AG09309 (cell line): ENCODE measurements around the gene TMEM151B.
A peak's percentile ranks its signal among the peaks of the same experiment; 100 is the strongest.

Experiments
- DNase-seq: peaks from one replicate; pipeline ENCODE4 v3.0.0-alpha.2; 2010; ENCODE audit warnings: low read depth
- H3K4me3 ChIP-seq: 2 replicates; pipeline ENCODE4 v1.5.1; 2011; ENCODE audit warnings: mild to moderate bottlenecking, low read depth, low read length, moderate library complexity; ENCODE audit not compliant: control insufficient read depth
- CTCF ChIP-seq: IDR thresholded peaks from 2 replicates; pipeline ENCODE4 v1.5.1; 2011; ENCODE audit warnings: mild to moderate bottlenecking, low read depth, low read length, inconsistent platforms; ENCODE audit not compliant: insufficient read depth, control insufficient read depth; ENCODE audit errors: missing control alignments

TMEM151B gene

GRCh38 chr6:44253307-44254101 is 16.7 kb upstream of the TMEM151B start:
- DNase-seq: no peak
- peak; percentile 53 for TF ChIP-seq CTCF
- H3K4me3 ChIP-seq: no peak overlapping the region

GRCh38 chr6:44254191-44255104 is 15.8 kb upstream of the TMEM151B start:
- TF ChIP-seq CTCF: no peak
- no peak for DNase-seq
- H3K4me3 ChIP-seq: no peak overlapping the region

GRCh38 chr6:44255105-44255808 is 15.0 kb upstream of the TMEM151B start:
- no peak for TF ChIP-seq CTCF
- no peak overlapping the region for H3K4me3 ChIP-seq
- no peak for DNase-seq

GRCh38 chr6:44255871-44256774 is 14.1 kb upstream of the TMEM151B start:
- TF ChIP-seq CTCF: no peak
- peak overlapping the region; percentile 89 for H3K4me3 ChIP-seq
- no peak for DNase-seq

GRCh38 chr6:44256775-44257024 is 13.6 kb upstream of the TMEM151B start:
- no peak for DNase-seq
- no peak for TF ChIP-seq CTCF
- H3K4me3 ChIP-seq: peak overlapping the region; percentile 89

GRCh38 chr6:44257025-44257752 is 13.1 kb upstream of the TMEM151B start, which contains the start of gene SLC35B2:
SLC35B2 (minus strand) TSS chr6:44257528; CDS start chr6:44257410, 118 bp downstream.
- peak; percentile 29 for TF ChIP-seq CTCF
- H3K4me3 ChIP-seq: peak within 1 kb of the TSS; percentile 89
- DNase-seq: no peak
